Right cardiac atrium (tissue), 5 donors: ENCODE data around the gene ICE1. TPM values are rescaled to one million over a fixed set of nuclear protein-coding genes. Genes with fewer than 3 reads are reported as not detected.

Experiments used
- ATAC-seq, 2 donors: fragments of 200-7000 bp; cut with Tn5 transposase; one replicate each; pipeline versions ENCODE4 v1.8.0 to v1.9.1; 2020; ENCODE audit warnings: moderate library complexity in 2 of 2, mild to moderate bottlenecking in 1 of 2
- DNase-seq, 3 donors: peaks; one replicate each; pipeline ENCODE4 v3.0.0-alpha.2; 2020
- H3K27ac ChIP-seq: one replicate; pipeline ENCODE4 v1.5.1; 2013; ENCODE audit warnings: mild to moderate bottlenecking, low read length, control low read depth, moderate library complexity
- H3K27me3 ChIP-seq: one replicate; pipeline ENCODE4 v1.6.1; 2013; ENCODE audit not compliant: control insufficient read depth, insufficient read depth
- H3K4me1 ChIP-seq: one replicate; pipeline ENCODE4 v1.6.1; 2013; ENCODE audit warnings: low read length; ENCODE audit not compliant: control insufficient read depth, insufficient read depth
- H3K4me3 ChIP-seq: one replicate; pipeline ENCODE4 v1.5.1; 2013; ENCODE audit warnings: low read length, control low read depth
- H3K9me3 ChIP-seq: one replicate; pipeline ENCODE4 v1.6.1; 2013; ENCODE audit warnings: low read length; ENCODE audit not compliant: control insufficient read depth
- WGBS: extraction: QIAGEN DNeasy Blood & Tissue Kit; methylation state at CpG from one replicate; pipeline ENCODE4 v1.1.7; 2013; 5-methylcytosine and 5-hydroxymethylcytosine counted together
- intact Hi-C, 4 donors: fragments of 100-400 bp; cut with DNase I; formaldehyde crosslinking; loops; one replicate each; pipeline versions ENCODE4 v1.11.0 to v1.14.0; 2022 to 2023
- polyA plus RNA-seq: library from polyadenylated mRNA; stranded (reverse); fragments of 200-250 nt; gene quantifications from one replicate; pipeline ENCODE4 v1.2.3, GENCODE V29; 2013
- total RNA-seq, 4 donors: library from RNA; stranded (reverse); fragmentation: NEBNext Ultra II Directional; extraction: Animal tissue kit (Norgen Biotek cat#: 25700); gene quantifications; one replicate each; pipeline ENCODE4 v1.2.1, GENCODE V29; 2021
- donor health status: healthy with polysubstance abuse.
- donor health status: DM: no; HTN: yes; CAD: no.
- donor health status: DM: no; HTN: no; CAD: no.
- donor health status: DM: no; HTN: yes; CAD: no; lungs with severe emphysema.
- donor health status: DM: yes; HTN: yes; CAD: no.

The ICE1 gene
- total and polyA plus RNA-seq, 5 donors, result 5.6 to 19.5 (median 18.0) TPM

- H3K4me3 ChIP-seq, result no peak overlapping the region
- H3K27ac ChIP-seq, result no peak overlapping the region
- ATAC-seq (no peak), DNase-seq (no peak)
- H3K9me3 ChIP-seq, result no peaks in the 10 kb centered on the region
- H3K4me1 ChIP-seq, result no peaks in the 10 kb centered on the region
- WGBS, result 90% methylated on average over 2 of the region's 2 CpGs
- no peaks in the 10 kb centered on the region for H3K27me3 ChIP-seq
- intact Hi-C loops, result no loop called here
Measured at GRCh38 chr5:5521478-5521877, 99.0 kb downstream of the ICE1 start.

GRCh38 chr5:5522336-5522735, 99.9 kb downstream of the ICE1 start:
- DNase-seq (no peak), ATAC-seq (no peak)
- no peak overlapping the region for H3K4me3 ChIP-seq
- no peaks in the 10 kb centered on the region for H3K27me3 ChIP-seq
- intact Hi-C loops, result no loop called here
- 61% methylated on average over 2 of the region's 2 CpGs for WGBS
- H3K9me3 ChIP-seq, result peaks cover 1% of the 10 kb centered on the region
- no peak overlapping the region for H3K27ac ChIP-seq
- H3K4me1 ChIP-seq, result no peaks in the 10 kb centered on the region

- DNase-seq (no peak), ATAC-seq (no peak)
- H3K4me1 ChIP-seq, result no peaks in the 10 kb centered on the region
- intact Hi-C loops, result no loop called here
- no peak overlapping the region for H3K27ac ChIP-seq
- peaks cover 1% of the 10 kb centered on the region for H3K9me3 ChIP-seq
- WGBS, result 84% methylated on average over 6 of the region's 6 CpGs
- no peak overlapping the region for H3K4me3 ChIP-seq
- no peaks in the 10 kb centered on the region for H3K27me3 ChIP-seq
Measured at GRCh38 chr5:5523066-5523505, 100.6 kb downstream of the ICE1 start.

GRCh38 chr5:5524327-5524726, 101.8 kb downstream of the ICE1 start:
- Histone ChIP-seq H3K4me3 (no peak overlapping the region), H3K9me3 (peaks cover 1% of the 10 kb centered on the region), H3K27me3 (no peaks in the 10 kb centered on the region), H3K27ac (no peak overlapping the region), H3K4me1 (no peaks in the 10 kb centered on the region)
- intact Hi-C loops, result no loop called here
- ATAC-seq, result no peak
- WGBS, result 66% methylated on average over 3 of the region's 3 CpGs
- DNase-seq, result no peak

- DNase-seq, result no peak
- 47% methylated on average over 5 of the region's 5 CpGs for WGBS
- H3K4me3 ChIP-seq, result no peak overlapping the region
- no peaks in the 10 kb centered on the region for H3K4me1 ChIP-seq
- no peak overlapping the region for H3K27ac ChIP-seq
- H3K9me3 ChIP-seq, result peaks cover 1% of the 10 kb centered on the region
- no peak for ATAC-seq
- intact Hi-C loops, result no loop called here
- no peaks in the 10 kb centered on the region for H3K27me3 ChIP-seq
Measured at GRCh38 chr5:5531371-5531770, 108.9 kb downstream of the ICE1 start.

- no peak for ATAC-seq
- intact Hi-C loops, result no loop called here
- DNase-seq, result no peak
- H3K27ac ChIP-seq, result no peak overlapping the region
- no peaks in the 10 kb centered on the region for H3K27me3 ChIP-seq
- no peak overlapping the region for H3K4me3 ChIP-seq
- H3K4me1 ChIP-seq, result no peaks in the 10 kb centered on the region
- no peaks in the 10 kb centered on the region for H3K9me3 ChIP-seq
- WGBS, result 80% methylated on average over 13 of the region's 13 CpGs
Measured at GRCh38 chr5:5532306-5533076, 110.0 kb downstream of the ICE1 start.

GRCh38 chr5:5533927-5534326, 111.5 kb downstream of the ICE1 start:
- ATAC-seq (no peak), DNase-seq (no peak)
- H3K4me1 ChIP-seq, result no peaks in the 10 kb centered on the region
- no peaks in the 10 kb centered on the region for H3K27me3 ChIP-seq
- no peaks in the 10 kb centered on the region for H3K9me3 ChIP-seq
- intact Hi-C loops, result no loop called here
- no peak overlapping the region for H3K4me3 ChIP-seq
- H3K27ac ChIP-seq, result no peak overlapping the region
- 79% methylated on average over 9 of the region's 9 CpGs for WGBS

- ATAC-seq, result no peak
- Histone ChIP-seq H3K9me3 (no peaks in the 10 kb centered on the region), H3K27ac (no peak overlapping the region), H3K27me3 (no peaks in the 10 kb centered on the region), H3K4me3 (no peak overlapping the region), H3K4me1 (no peaks in the 10 kb centered on the region)
- DNase-seq, result no peak
- 81% methylated on average over 4 of the region's 4 CpGs for WGBS
- intact Hi-C loops, result no loop called here
Measured at GRCh38 chr5:5534333-5534732, 111.9 kb downstream of the ICE1 start.

- no peak for ATAC-seq
- peaks cover 2% of the 10 kb centered on the region for H3K9me3 ChIP-seq
- no peak overlapping the region for H3K4me3 ChIP-seq
- H3K4me1 ChIP-seq, result no peaks in the 10 kb centered on the region
- WGBS, result 85% methylated on average over 4 of the region's 4 CpGs
- H3K27ac ChIP-seq, result no peak overlapping the region
- intact Hi-C loops, result no loop called here
- no peak for DNase-seq
- no peaks in the 10 kb centered on the region for H3K27me3 ChIP-seq
Measured at GRCh38 chr5:5536871-5537270, 114.4 kb downstream of the ICE1 start.

GRCh38 chr5:5537426-5537825, 114.9 kb downstream of the ICE1 start:
- Histone ChIP-seq H3K27ac (no peak overlapping the region), H3K9me3 (peaks cover 2% of the 10 kb centered on the region), H3K27me3 (no peaks in the 10 kb centered on the region), H3K4me1 (no peaks in the 10 kb centered on the region), H3K4me3 (no peak overlapping the region)
- no peak for ATAC-seq
- WGBS, result 64% methylated on average over 8 of the region's 8 CpGs
- intact Hi-C loops, result no loop called here
- no peak for DNase-seq

- Histone ChIP-seq H3K4me1 (no peaks in the 10 kb centered on the region), H3K4me3 (no peak overlapping the region), H3K27ac (no peak overlapping the region), H3K9me3 (peaks cover 2% of the 10 kb centered on the region), H3K27me3 (no peaks in the 10 kb centered on the region)
- ATAC-seq (no peak), DNase-seq (no peak)
- 58% methylated on average over 3 of the region's 3 CpGs for WGBS
- intact Hi-C loops, result no loop called here
Measured at GRCh38 chr5:5539590-5539989, 117.1 kb downstream of the ICE1 start.
